MM.1S (cell line): ENCODE results near the gene KIAA0319L.

Experiments
- DNase-seq: peaks from one replicate; pipeline ENCODE4 v3.0.0-alpha.2; 2015
- H2AFZ ChIP-seq: fragments of 300-600 bp; sonication (generic); 2 replicates; pipeline ENCODE4 v1.6.0; 2016; ENCODE audit warnings: antibody characterized with exemption, low read length
- H3F3A ChIP-seq: fragments of 300-600 bp; sonication (generic); 2 replicates; pipeline ENCODE4 v1.6.1; 2016; ENCODE audit warnings: mild to moderate bottlenecking, antibody characterized with exemption, low read length, moderate library complexity, mixed read lengths; ENCODE audit not compliant: insufficient read depth
- H3K27ac ChIP-seq: fragments of 300-600 bp; sonication (generic); 2 replicates; pipeline ENCODE4 v1.5.1; 2016; ENCODE audit warnings: mild to moderate bottlenecking, low read length
- H3K27me3 ChIP-seq: fragments of 300-600 bp; sonication (generic); replicated peaks from 2 replicates; pipeline ENCODE4 v1.6.0; 2016; ENCODE audit warnings: low read length; ENCODE audit not compliant: insufficient read depth
- H3K36me3 ChIP-seq: fragments of 300-600 bp; sonication (generic); replicated peaks from 2 replicates; pipeline ENCODE4 v1.6.1; 2016; ENCODE audit warnings: mild to moderate bottlenecking, low read length, mixed read lengths; ENCODE audit not compliant: insufficient read depth
- H3K4me1 ChIP-seq: fragments of 300-600 bp; sonication (generic); 2 replicates; pipeline ENCODE4 v1.6.1; 2016; ENCODE audit warnings: low read length, mixed read lengths
- H3K4me2 ChIP-seq: fragments of 300-600 bp; sonication (generic); 2 replicates; pipeline ENCODE4 v1.6.0; 2016; ENCODE audit warnings: low read depth, low read length
- H3K4me3 ChIP-seq: fragments of 300-600 bp; sonication (generic); 2 replicates; pipeline ENCODE4 v1.5.1; 2016; ENCODE audit warnings: low read length, mixed read lengths
- H3K79me2 ChIP-seq: fragments of 300-600 bp; sonication (generic); 2 replicates; pipeline ENCODE4 v1.6.1; 2016; ENCODE audit warnings: mixed run types, low read length, mixed read lengths
- H3K9ac ChIP-seq: fragments of 300-600 bp; sonication (generic); 2 replicates; pipeline ENCODE4 v1.6.1; 2016; ENCODE audit warnings: low read length, mixed read lengths
- H3K9me2 ChIP-seq: fragments of 300-600 bp; sonication (generic); replicated peaks from 2 replicates; pipeline ENCODE4 v1.6.1; 2016; ENCODE audit warnings: mild to moderate bottlenecking, low read length, mixed read lengths; ENCODE audit not compliant: insufficient read depth
- H3K9me3 ChIP-seq: fragments of 300-600 bp; sonication (generic); replicated peaks from 2 replicates; pipeline ENCODE4 v1.6.1; 2016; ENCODE audit warnings: mild to moderate bottlenecking, low read length, mixed read lengths; ENCODE audit not compliant: insufficient read depth
- H4K20me1 ChIP-seq: fragments of 300-600 bp; sonication (generic); 2 replicates; pipeline ENCODE4 v1.6.1; 2016; ENCODE audit warnings: mild to moderate bottlenecking, low read length, moderate library complexity, mixed read lengths; ENCODE audit not compliant: insufficient read depth
- EZH2 ChIP-seq: fragments of 300-600 bp; sonication (generic); optimal IDR thresholded peaks from 2 replicates; pipeline ENCODE3; 2017; ENCODE audit warnings: low read depth, mild to moderate bottlenecking, antibody characterized with exemption, low read length, mixed read lengths
- EZH2phosphoT487 ChIP-seq: fragments of 300-600 bp; sonication (generic); IDR thresholded peaks from 2 replicates; pipeline ENCODE4 v1.6.1; 2018; ENCODE audit warnings: antibody characterized with exemption, low read length
- TF ChIP-seq, protein P1 (sequence below): fragments of 300-600 bp; sonication (generic); IDR thresholded peaks from 2 replicates; pipeline ENCODE4 v1.5.1; 2016; ENCODE audit warnings: antibody characterized with exemption, low read length, mixed read lengths

The KIAA0319L gene

DNA sequence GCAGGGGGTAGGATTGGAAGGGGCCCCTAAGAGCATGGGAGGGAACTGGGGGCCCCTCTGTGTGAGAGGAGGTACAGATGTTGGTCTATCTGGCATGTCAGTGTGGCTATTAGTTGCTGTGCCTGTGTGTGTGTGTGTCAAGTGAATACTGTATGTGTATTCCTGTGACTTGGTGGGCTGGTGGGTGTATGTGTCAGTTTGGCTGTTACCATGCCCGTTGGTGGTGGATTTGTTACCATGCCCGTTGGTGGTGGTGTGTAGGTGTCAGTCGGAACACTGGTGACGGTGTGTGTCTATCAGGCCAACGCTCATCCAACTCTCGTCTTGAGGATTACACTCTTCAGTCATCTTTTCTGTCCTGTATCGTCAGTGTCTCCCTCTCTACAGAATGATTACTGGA lies 38.5 kb upstream of the KIAA0319L start:
- Histone ChIP-seq H3K4me1 (no peaks in the 10 kb centered on the region), H3K4me3 (no peak overlapping the region), H3K9me2 (no peaks in the 10 kb centered on the region), H3K9ac (no peak overlapping the region), H3F3A (no peaks in the 10 kb centered on the region; the same call in 1 of the 2 replicates), H3K79me2 (no peaks in the 10 kb centered on the region), H2AFZ (no peak overlapping the region), H3K9me3 (no peaks in the 10 kb centered on the region), H4K20me1 (no peaks in the 10 kb centered on the region), H3K27me3 (no peaks in the 10 kb centered on the region), H3K36me3 (peaks cover 3% of the 10 kb centered on the region; the same call in 1 of the 2 replicates), H3K4me2 (no peak overlapping the region), H3K27ac (no peak overlapping the region)
- no peak for DNase-seq
- TF ChIP-seq, protein P1, sequence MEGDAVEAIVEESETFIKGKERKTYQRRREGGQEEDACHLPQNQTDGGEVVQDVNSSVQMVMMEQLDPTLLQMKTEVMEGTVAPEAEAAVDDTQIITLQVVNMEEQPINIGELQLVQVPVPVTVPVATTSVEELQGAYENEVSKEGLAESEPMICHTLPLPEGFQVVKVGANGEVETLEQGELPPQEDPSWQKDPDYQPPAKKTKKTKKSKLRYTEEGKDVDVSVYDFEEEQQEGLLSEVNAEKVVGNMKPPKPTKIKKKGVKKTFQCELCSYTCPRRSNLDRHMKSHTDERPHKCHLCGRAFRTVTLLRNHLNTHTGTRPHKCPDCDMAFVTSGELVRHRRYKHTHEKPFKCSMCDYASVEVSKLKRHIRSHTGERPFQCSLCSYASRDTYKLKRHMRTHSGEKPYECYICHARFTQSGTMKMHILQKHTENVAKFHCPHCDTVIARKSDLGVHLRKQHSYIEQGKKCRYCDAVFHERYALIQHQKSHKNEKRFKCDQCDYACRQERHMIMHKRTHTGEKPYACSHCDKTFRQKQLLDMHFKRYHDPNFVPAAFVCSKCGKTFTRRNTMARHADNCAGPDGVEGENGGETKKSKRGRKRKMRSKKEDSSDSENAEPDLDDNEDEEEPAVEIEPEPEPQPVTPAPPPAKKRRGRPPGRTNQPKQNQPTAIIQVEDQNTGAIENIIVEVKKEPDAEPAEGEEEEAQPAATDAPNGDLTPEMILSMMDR = no peak
- TF ChIP-seq EZH2 (no peak), EZH2phosphoT487 (no peak)

DNA sequence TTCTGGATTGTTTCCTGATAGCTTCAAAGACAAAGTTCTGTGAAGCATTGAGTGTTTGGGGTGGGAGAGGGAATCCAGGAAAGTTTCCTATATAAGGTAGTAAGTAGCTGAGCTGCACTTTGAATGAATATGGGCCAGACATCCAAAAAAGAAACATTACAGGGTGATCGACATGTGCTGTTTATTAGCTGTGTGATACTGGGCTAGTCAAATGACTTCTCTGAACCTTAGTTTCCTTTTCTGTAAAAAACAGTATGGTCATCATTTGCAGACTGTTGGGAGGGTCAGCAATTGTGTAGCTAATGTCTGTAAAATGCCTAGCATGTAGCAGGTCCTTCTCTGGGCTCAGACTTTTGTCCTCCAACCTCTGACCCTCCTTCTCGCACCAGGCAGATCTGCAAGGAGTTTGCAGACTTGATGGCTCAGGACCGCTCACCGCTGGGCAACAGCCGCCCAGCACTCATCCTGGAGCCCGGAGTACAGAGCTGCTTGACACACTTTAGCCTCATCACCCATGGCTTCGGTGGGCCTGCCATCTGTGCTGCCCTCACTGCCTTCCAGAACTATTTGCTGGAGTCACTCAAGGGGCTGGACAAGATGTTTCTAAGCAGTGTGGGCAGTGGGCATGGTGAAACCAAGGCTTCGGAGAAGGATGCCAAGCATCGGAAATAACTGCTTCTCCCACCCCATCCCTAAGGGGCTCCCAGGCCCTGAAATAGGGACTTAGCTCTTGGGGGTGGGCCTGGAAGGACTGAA lies 37.0 kb upstream of the KIAA0319L start:
- Histone ChIP-seq H3K36me3 (0 out of 2 replicates have a peak, but pooled peaks cover 3% of the 10 kb centered on the region), H4K20me1 (no peaks in the 10 kb centered on the region), H3K9ac (no peak overlapping the region), H3K27me3 (no peaks in the 10 kb centered on the region), H3K79me2 (no peaks in the 10 kb centered on the region), H3K9me3 (no peaks in the 10 kb centered on the region), H3K4me1 (no peaks in the 10 kb centered on the region), H3K4me2 (no peak overlapping the region), H3F3A (no peaks in the 10 kb centered on the region; the same call in 1 of the 2 replicates), H3K27ac (no peak overlapping the region), H3K9me2 (no peaks in the 10 kb centered on the region), H2AFZ (no peak overlapping the region), H3K4me3 (no peak overlapping the region)
- DNase-seq = no peak
- TF ChIP-seq EZH2phosphoT487 = no peak
- no peak for TF ChIP-seq EZH2
- TF ChIP-seq, protein P1 = no peak

DNA sequence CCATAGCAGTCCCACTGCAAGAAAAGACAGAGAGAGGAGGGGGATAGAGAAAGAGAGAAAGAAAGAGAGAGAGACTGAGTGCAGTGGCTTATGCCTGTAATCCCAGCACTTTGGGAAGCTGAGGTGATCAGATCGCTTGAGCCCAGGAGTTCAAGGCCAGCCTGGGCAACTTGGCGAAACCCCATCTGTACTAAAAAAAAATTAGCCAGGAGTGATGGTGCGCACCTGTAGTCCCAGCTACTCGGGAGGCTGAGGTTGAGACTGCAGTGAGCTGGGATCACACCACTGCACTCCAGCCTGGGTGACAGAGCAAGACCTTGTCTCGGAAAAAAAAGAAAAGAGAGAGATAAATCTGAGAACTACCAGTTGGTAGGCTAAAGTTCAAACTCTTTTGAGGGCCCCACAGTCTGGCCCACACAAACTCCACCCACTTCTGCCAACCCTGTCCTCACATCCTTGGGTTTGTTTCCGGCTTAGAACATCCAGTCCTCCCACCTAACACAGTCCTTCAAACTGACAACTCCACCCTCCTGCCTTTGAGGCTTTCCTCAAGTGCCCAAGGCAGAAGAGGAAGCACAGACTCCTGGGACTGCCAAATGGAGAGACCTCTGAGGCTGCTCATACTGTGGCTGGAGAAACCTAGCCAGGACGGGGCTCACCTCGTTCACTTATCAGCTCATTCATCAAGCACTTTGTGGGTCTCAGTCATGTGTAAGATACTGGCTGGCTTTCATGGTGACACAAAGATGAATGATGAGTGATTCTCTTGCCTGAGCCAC lies 36.0 kb upstream of the KIAA0319L start:
- H3K4me3 ChIP-seq = no peak overlapping the region
- no peaks in the 10 kb centered on the region for H3K79me2 ChIP-seq
- H3K4me1 ChIP-seq = no peaks in the 10 kb centered on the region
- H3K9me3 ChIP-seq = no peaks in the 10 kb centered on the region
- H4K20me1 ChIP-seq = no peaks in the 10 kb centered on the region
- H3K9me2 ChIP-seq = no peaks in the 10 kb centered on the region
- H3K9ac ChIP-seq = no peak overlapping the region
- TF ChIP-seq, protein P1 = no peak
- TF ChIP-seq EZH2 = no peak
- no peak for TF ChIP-seq EZH2phosphoT487
- no peak overlapping the region for H2AFZ ChIP-seq
- 0 out of 2 replicates have a peak, but pooled peaks cover 3% of the 10 kb centered on the region for H3K36me3 ChIP-seq
- no peaks in the 10 kb centered on the region for H3F3A ChIP-seq
- H3K4me2 ChIP-seq = no peak overlapping the region
- no peaks in the 10 kb centered on the region for H3K27me3 ChIP-seq
- DNase-seq = no peak
- H3K27ac ChIP-seq = no peak overlapping the region
